Activated T-helper 9 cell treated with anti-CD3 and anti-CD28 coated beads, Interleukin-2, amount 50 U/mL, for 16 hours (primary cell): ENCODE data around the gene EXD3.

ENCODE experiments used
- DNase-seq: peaks from one replicate; pipeline ENCODE4 v3.0.0-alpha.2; 2020; ENCODE audit warnings: low read depth

EXD3 gene

DNA sequence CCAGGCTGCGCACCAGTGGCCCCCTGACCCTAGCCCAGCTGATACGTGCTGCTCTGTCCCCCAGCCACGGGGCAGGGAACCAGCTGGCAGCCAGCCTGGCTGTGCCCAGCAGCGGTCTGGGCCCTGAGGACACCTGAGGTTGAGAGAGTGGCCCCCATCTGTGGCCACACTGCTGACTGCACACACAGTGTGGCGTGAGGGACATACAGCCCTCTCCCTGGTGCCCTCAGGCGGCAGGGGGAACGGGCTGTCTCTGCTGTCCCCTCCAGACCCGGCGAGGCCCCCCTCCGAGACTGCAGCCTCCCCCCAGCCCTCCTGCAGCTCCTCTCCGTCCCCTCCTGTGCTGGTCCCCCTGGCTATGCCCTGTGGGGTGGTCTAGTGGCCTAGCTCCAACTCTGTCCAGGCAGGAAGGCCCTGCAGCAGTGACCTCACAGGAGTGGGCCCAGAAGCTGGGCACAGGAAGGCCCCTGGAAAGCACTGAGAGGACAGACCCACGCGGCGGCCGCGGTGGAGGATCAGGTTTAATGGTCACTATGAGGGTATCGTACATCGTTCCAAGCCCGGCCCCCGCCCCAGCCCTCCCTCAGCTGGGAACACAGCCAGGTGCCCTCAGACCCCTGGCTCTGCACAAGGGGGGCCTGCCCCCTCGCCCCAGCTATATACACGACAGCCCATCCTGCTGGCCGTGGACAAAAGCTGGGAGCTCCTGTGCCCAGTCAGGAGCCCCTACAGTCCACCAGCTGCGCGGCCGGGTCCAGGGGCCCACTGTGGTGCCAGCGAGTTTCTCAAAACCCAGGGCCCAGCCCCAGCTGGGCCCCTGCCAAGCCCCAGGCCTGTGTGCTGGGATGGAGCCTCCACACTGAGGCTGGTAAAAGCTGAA, 25.0 kb upstream of the EXD3 start:
- DNase-seq: no peak

DNA sequence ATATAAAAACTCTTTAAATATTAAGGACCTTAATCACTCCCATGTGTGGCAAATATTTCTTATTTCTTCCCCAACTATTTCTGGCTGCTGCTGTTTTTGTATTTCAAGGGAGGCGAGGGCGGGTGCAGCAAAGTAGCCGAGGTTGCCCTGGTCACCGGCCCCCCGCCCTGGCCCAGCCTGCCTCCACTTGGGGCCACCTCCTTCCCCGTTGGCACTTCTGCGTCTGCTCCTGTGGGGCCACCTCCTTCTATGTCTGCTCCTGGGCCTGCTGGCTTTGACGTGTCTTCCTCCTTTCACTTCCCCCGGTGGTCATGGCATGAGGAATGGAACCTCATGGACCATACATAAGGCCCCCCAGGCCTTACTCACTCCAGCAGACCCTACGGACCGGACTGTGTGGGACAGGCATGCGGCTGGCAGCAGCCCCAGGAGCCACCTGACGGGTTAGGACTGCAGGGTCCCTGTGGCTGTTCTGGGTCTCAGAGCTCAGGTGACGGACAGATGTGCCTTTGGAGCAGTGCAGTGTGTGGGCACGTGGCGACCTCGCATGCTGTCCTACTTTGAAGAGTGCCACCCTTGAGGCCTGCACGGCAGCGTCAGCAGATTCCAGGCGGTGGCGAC, 24.0 kb upstream of the EXD3 start:
- DNase-seq: no peak

DNA sequence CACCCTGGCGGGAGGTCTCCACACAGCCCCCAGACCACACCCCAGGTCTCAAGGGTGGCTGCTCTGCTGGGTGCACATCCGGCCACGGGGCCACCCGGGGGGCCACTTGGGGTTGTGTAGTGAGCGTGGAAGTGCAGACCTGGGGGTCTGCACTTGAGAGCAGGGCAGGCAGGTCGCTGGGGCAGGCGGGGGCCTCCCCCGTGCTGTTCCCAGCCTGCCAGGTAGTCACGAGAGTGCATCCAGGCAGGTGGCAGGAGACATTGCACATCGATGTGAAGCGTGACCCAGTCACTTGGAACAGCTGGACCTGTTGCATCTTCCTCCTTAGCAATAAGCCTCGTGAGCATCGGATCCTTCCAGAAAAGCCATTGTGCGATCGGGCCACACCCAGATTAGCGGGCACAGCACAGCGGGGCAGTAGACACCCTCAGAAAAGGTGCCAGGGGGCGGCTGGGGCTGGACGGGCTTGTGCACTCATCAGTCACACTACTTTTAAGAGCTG, 23.0 kb upstream of the EXD3 start:
- DNase-seq: no peak

DNA sequence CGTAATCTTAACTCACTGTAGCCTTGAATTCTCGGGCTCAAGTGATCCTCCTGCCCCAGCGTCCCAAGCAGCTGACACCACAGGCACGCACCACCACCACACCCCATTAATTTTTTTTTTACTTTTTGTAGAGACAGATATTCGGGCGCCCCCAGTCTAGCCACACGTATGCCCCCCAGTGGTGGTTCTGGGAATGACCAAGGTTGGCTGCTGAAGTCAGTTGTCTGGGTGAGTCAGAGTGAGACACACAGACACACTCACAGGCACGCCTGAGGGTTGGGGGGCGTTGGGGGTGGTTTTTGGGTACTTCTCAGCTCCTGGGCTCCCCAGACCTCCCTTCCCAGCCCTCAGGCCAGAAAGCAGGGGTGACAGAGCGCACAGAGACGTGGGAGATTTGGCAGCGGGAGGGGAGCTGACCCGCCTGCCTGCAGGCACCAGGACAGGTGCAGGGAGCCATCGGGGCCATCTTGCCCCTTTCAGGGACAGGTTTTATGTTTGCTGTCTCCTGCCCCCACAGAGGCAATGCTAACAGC, 22.4 kb upstream of the EXD3 start:
- DNase-seq: peak; percentile 70

DNA sequence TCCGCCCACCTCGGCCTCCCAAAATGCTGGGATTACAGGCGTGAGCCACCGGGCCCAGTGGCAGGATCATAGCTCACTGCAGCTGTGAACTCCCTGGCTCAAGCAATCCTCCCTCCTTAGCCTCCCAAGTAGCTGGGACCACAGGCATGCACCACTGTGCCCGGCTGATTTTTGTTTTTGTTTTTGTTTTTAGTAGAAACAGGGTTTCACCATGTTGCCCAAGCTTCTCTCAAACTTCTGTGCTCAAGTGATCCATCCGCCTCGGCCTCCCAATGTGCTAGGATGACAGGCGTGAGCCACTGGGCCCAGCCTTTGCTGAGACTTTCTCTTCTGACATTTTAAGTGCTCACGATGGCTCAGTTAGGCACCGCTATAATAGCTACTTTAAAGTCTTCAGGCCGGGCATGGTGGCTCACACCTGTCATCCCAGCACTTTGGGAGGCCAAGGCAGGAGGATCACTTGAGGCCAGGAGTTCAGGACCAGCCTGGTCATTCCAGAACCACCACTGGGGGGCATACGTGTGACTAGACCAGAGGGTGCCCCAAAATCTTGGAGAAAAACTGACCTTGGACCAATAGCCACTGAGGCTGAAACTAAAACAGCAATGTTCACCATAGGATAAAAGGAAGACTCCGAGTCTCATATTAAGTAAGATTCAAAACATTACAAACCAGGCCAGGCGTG, 21.3 kb upstream of the EXD3 start:
- DNase-seq: no peak

DNA sequence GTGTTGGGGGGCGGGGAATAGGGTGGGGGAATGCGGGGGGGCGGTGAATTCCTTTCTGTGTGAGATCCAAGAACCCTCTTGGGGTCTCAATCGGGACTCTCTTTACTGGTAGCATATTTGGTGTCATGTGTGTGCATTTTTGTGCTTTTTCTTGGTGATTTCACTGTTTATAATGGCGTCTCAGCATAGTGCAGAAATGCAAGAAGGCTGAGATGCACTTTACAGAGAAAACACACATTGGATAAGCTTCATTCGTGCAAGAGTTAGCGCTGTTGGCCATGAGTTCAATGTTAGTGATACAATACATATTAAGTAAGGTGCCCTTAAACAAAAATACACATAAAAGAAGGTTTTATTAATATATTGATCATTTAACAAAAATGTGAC, 19.0 kb upstream of the EXD3 start:
- no peak for DNase-seq

DNA sequence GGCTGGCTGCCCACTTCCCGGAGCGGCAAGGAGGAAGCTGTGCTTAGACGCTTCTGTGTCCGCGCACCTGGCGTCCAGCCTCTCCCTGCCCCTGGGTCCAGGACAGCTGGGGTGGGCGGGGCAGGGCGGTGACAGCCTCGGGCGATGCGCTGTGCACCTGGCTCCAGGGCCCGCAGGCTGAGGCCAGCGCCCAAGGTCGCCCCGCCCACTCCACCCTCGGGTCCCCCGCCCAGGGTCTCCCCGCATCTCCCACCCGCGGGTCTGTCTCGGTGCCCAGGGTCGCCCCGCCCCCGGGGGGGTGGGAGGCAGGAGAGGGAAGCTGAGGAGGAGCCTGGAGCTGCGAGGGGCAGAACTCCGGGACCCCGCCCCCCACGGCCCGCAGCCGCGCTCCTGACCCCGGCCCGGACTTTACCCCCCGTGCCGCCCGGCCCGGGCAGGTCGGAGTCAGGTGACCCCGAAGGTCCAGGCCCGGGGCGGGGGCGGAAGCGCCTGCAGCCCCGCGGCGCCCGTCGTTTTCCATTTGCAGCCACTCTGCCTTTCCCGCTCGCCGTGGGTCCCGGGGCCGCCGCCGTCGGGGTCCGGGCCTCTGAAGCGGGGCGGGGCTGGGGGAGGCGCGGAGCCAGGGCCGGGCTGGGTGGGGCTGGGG, 18.4 kb upstream of the EXD3 start, which contains the start of gene ENTPD8:
Gene ENTPD8 (minus strand): TSS at position 69 of the 646 bp plus-strand sequence. CDS start 3,072 bp downstream, outside the sequence.
- no peak for DNase-seq

DNA sequence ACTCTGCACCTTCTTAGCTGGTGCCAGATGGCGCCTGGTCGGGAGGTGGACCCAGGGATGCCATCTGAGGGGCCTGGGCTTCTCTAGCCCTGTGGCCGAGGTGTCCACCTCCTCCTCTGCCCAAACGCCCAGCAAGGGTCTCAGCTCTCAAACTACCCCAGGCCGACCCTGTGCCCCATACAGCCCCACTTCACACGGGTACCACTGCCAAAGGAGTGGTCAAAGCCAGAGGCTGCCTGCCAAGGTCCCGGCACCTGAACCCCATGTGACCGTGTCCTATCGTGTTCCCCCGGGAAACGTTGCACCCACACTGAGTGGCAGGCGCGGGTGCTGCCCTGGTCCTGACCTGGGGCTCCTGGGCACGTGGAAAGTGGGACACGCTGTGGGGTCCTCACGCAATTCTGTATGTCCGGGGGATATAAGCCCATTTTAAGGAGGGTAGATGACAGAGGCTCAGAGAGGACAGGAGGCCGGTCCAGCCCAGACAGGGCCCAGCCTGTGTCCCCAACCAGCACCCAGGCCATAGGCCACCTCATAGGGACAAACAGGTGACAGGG, 16.3 kb upstream of the EXD3 start:
- no peak for DNase-seq

DNA sequence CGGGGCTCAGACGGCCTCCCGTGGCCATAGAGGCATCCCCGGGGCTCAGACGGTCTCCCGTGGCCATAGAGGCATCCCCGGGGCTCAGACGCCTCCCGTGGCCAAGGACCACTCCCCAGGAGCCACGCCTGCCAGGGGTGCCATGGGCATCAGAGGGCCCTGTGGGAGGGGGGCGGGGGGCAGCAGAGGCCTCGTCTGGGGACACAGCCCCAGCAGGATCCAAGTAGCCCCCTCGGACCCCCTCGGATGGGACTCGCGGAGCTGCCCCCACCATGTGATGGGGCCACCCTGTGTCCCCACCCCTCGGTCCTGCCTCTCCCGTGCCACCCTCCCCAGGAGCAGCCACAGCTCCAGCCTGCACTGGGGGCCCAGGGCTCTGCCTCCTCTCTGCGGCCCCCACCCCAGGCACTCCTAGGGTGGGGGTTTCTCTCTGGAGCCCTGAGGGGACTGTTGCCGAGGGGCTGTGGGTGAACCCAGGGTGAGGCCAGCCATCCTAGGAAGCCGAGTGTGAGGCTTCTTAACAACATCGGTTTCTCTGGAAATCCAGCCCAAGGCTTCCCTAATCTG, 15.7 kb upstream of the EXD3 start:
- DNase-seq: no peak

DNA sequence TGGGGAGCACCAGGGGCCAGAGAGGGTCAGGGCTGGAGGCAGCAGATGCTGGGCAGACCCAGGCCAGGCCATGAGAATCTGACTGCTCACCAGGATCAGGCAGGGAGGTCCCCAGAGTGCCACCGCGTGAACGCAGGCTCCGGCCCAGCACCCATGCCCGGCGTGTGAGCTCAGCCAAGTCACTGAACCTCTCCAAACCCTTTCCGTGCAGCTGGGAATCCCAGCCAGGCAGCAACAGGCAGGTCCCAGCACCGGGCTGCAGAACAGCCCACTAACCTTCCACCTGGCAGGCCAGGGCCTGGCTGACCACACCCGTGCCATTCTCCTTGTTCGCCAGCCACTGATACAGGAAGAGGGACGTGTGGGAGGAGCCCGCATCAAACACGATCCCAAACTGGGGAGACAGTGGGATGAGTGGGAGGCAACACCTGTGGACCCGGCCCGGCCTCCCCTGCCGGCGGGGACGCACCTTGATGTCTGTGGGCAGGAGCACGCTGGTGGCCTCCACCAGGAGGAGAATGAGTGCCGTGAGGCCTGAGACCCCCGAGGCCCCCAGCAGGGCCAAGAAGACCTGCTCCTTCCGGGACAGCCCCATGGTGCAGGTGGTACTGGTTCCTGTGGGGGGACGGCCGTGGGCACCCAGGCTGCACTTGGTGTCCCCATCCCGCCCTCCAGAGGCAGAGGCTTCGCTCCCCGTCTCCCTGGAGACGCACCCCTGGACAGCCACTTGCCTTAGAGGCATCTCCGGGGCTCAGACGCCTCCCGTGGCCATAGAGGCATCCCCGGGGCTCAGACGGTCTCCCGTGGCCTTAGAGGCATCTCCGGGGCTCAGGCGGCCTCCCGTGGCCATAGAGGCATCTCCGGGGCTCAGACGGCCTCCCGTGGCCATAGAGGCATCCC, 15.0 kb upstream of the EXD3 start:
- no peak for DNase-seq

DNA sequence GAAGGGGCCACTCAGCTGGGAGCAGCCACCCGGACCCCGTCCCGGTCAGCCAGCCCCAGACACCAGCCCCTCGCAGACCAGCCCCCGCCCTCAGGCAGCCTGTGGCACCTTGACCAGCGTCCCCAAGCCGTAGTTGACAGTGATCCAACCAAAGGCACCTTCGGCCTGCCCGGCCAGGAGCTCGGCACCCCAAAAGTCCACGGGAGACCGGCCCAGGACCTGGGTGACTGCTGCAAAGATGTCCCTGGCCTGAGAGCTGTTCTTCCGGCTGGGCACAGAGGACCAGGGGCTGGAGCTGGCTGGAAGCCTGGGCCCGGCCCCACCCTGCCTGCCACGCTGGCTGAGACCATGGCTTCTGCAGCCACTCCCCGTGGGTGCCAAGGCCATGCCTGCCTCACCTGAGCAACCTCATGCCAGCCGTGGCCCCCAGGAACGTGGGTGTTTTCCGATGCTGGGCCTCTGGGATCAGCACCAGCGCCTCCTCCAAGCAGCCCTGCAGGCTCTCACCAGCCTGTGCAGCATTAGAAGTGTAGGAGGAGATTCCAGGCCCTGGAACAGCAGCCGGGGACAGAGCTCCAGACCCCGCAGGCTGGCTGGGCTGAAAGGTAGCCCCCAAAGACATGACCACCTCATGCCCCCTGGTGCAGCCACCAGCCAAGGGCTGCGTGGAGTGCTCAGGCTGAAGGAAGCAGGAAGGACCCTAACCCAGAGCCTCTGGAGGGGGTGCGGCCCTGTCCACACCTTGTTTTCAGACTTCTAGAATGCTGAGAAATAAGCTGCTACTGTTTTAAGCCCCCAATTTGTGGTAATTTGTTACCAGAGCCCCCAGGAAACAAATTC, 14.0 kb upstream of the EXD3 start:
- DNase-seq: no peak

DNA sequence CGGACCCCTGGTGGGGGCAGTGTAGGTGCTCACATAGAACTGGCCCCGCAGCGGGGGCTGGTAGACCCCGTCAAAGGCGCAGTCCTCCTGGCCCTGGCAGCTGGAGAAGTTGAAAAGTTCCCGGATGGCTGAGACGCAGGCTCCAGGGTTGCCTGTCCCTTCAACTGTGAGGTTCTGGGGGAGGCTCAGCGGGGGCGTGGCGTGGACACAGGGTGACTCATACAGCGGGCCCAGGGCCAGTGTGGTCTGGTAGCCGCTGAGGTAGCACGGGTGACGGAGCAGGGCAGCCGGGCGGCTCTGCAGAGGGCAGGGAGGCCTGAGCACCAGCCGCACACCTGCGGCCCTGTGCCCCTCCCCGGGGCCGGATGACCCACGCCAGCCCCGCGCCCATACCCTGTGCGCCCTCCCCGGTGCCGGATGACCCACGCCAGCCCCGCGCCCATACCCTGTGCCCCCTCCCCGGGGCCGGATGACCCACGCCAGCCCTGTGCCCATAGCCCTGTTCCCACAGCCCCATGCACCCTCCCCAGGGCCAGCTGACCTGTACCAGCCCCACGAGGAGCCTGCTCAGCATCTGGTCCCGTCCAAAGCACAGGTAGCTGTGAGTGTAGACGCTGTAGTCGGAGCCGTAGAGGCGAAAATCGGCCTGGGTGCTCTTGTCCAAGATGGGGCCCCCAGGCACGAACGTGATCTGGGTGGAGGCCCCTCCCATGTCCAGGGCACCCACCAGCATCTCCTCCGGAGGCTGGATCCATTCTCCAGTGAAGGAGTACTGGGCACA, 13.2 kb upstream of the EXD3 start:
- no peak for DNase-seq

DNA sequence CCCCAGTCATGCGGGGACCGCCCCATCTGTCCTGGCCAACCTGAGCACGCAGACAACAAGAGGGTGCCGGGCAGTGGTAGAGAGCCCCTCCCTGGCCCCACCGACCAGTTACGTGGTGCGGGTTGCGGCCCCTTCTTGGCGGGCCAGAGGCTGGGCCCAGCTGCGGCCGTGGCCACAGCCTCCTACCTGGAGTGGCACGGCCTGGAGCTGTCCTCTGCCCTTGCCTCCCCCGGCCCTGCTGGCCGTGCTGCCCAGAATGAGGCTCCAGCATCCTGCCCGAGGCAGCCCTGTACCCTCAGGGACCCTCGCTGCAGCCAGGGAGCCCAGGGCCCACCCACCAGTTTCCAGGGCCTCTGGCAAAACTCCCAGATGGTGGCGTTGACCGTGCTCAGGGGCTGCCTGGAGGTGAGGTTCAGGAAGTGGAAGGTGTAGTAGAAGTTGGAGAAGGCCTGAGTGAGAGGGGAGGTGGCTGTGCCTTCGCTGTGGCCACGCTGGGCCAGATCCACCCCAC, 12.5 kb upstream of the EXD3 start:
- no peak for DNase-seq

DNA sequence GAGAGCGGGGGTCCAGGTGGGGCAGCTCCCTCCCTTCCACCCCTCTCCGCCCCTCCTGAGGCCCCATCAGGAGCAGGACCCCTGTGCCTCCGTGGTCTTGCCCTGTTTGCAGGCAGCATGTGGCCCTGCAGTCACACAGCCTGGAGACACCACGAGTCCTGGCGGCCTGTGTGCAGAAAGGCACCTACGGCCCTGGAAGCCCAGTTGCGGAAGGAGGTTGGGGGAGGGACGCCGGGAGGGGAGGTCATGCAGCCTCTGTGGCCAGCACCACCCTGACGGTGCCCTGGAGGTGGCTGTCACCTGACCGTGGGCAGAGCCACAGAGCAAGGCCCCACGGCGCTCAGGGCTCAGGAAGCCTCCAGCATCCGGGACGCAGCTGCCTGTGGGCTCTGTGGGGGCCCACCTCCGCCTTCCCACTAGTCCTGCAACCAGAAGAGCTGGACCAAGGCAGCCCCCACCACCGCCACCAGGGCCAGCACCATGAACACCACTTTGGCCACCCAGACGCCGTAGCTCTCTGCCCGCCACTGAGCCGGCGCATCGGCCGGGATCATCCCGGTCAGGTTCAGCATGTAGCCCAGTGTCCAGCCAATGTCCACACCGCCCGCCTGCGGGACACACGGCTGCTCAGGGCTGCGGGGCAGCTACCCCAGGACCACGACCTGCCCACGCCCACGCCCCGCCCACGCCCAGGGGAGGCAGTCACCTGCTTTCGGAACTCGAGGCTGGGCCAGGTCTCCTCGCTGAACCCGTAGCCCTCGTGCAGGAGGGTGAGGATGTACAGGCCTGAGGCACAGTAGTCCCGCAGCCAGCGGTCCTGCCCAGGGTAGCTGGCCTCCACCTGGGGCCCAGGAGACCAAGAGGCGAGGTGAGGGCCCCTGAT, 11.8 kb upstream of the EXD3 start:
- no peak for DNase-seq

DNA sequence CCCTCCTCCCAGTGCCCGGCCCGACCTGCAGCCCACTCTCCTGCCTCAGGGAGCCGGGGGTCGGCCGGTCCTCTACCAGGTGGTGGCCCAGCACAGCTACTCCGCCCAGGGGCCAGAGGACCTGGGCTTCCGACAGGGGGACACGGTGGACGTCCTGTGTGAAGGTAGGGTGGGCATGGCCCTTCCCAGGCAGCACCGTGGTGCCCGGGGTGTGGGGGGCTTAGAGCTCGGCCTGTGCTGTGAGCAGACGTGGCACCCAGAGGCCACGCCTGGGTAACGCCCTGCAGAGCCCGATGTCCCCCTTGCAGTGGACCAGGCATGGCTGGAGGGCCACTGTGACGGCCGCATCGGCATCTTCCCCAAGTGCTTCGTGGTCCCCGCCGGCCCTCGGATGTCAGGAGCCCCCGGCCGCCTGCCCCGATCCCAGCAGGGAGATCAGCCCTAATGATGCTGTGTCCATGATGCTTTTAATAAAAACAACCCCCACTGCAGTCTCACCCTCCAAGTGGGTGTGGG, 11.0 kb upstream of the EXD3 start:
- DNase-seq: no peak

DNA sequence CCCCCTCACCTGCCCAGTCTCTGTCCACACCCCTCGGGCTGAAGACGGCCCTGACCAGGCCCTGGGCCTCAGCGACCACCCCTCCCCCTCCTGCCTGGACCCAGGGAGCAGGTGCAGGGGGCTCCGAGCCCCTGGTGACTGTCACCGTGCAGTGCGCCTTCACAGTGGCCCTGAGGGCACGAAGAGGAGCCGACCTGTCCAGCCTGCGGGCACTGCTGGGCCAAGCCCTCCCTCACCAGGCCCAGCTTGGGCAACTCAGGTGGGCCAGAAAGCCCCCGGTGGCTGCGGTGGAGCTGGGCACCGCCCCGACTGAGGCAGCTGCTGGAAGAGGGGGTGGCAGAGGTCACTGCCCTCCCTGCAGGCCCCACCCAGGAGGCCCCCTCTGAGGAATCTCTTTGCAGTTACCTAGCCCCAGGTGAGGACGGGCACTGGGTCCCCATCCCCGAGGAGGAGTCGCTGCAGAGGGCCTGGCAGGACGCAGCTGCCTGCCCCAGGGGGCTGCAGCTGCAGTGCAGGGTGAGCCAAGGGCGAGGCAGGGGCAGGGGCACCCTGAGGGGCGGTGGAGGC, 10.5 kb upstream of the EXD3 start:
- no peak for DNase-seq
